GM10266 (cell line): ENCODE data around the gene ADGRV1.
A peak's percentile ranks its signal among the peaks of the same experiment; 100 is the strongest.

ENCODE experiments used
- DNase-seq: peaks from one replicate; pipeline ENCODE4 v3.0.0; 2012; ENCODE audit errors: extremely low spot score
- CTCF ChIP-seq: IDR thresholded peaks from 2 replicates; pipeline ENCODE4 v1.5.1; 2012; ENCODE audit warnings: mild to moderate bottlenecking, low read depth; ENCODE audit not compliant: control insufficient read depth, insufficient read depth; ENCODE audit errors: missing control alignments

The ADGRV1 gene

DNA sequence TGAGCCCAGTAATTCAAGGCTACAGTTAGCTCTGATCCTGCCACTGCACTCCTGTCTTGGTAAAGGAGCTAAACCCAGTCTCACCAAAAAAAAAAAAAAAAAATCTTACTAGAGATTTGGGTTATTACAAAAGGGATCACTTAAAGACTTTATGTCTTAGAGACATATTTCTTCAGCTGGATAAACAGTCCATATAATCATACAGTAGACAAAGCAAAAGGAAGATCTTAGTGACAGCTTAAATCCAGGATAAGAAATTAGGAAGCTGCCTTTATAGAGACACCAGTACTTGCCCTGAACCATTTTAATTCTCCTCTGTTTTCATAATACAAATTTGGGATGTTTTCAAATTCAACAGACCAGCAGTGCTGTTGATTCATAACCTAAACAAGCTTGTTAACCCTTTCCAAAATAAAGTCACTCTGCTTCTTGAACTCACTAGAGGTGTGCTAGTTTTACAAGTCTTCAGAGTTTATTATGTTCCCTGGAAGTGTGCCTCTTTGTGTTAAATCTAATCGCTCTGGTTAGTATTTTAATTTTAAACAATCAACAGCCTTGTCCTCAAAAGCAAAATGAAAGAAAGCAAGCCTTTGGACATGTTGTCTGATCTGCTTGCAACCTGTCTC lies 569.0 kb downstream of the ADGRV1 start:
- no peak for TF ChIP-seq CTCF
- no peak for DNase-seq

GRCh38 chr5:91128604-91129003 lies 570.0 kb downstream of the ADGRV1 start:
- DNase-seq: no peak
- no peak for TF ChIP-seq CTCF

GRCh38 chr5:91129748-91130147 lies 571.2 kb downstream of the ADGRV1 start:
- no peak for DNase-seq
- no peak for TF ChIP-seq CTCF

- TF ChIP-seq CTCF: no peak
Measured at GRCh38 chr5:91130759-91131158, 572.2 kb downstream of the ADGRV1 start.

DNA sequence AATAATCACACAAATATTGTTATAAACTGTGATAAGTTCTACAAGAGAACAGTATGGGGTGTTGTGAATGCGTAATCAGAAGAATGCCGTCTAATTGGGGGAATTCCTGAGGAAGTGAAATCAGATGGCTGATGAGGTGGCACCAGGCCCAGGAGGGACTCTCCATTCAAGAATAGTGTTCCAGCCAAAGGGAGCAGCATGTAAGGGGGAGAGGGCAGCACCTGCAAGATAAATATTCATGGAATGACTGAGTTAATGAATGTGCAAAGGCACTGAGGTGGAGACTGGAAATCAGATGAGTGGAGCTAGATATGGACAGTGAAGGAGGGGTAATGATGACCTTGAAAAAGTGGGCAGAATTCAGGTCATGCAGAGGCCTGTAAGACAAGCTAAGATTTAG lies 574.0 kb downstream of the ADGRV1 start:
- DNase-seq: peak; percentile 14
- TF ChIP-seq CTCF: no peak

More at GRCh38 chr5:91130759-91131158, 572.2 kb downstream of the ADGRV1 start:
- no peak for DNase-seq

GRCh38 chr5:91133183-91133582 lies 574.6 kb downstream of the ADGRV1 start:
- no peak for DNase-seq
- TF ChIP-seq CTCF: no peak

- no peak for TF ChIP-seq CTCF
Measured at GRCh38 chr5:91135475-91136248, 577.1 kb downstream of the ADGRV1 start.

More at GRCh38 chr5:91135475-91136248, 577.1 kb downstream of the ADGRV1 start:
- no peak for DNase-seq
